22Rv1 (cell line): ENCODE measurements around the gene TP53TG5.

ENCODE experiments used
- H3K27ac ChIP-seq: fragments of 450-650 bp; 2 replicates; pipeline ENCODE4 v1.5.1; 2017
- ZFX ChIP-seq: fragments of 450-650 bp; IDR thresholded peaks from 2 replicates; pipeline ENCODE4 v1.6.1; 2017; ENCODE audit warnings: antibody characterized with exemption, borderline replicate concordance
- TF ChIP-seq, protein P1 (sequence below): fragments of 450-650 bp; IDR thresholded peaks from 2 replicates; pipeline ENCODE4 v1.5.1; 2017; ENCODE audit warnings: mild to moderate bottlenecking

TP53TG5 gene

DNA sequence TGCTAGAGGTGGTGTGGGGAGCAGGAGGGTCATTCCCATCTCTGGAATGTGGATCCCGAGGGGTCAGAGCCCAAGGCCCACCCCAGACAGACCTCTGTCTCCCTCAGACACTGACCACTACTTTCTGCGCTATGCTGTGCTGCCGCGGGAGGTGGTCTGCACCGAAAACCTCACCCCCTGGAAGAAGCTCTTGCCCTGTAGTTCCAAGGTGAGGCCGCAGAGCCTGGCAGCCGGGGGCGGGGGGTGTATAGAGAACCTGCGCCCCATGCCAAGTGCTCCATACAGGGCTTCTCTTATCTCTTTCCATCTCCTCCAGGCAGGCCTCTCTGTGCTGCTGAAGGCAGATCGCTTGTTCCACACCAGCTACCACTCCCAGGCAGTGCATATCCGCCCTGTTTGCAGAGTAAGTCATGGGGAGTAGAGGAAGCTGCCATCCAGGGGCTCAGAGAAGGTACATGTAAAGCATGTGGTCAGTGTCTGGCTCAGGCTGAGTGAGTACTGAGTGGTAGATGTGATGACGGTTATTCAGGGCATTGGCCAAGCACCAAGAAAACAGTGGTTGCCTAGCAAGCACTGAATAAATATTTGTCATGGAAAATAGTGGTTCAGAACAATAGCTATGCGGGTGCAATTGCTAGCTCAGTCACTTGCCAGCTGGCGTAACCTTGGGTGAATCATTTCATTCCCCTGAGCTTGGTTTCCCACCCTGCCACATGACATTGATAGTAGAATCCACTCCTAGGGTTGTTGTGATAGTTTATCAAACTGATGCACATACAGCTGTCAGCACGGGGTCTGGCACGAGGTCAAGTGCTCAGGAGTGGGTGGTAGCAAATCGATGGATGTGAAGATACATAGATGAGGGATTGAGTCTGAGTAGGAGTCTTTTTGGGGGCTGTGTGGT is 41.3 kb upstream of the TP53TG5 start:
- no peak for TF ChIP-seq ZFX
- TF ChIP-seq, protein P1, sequence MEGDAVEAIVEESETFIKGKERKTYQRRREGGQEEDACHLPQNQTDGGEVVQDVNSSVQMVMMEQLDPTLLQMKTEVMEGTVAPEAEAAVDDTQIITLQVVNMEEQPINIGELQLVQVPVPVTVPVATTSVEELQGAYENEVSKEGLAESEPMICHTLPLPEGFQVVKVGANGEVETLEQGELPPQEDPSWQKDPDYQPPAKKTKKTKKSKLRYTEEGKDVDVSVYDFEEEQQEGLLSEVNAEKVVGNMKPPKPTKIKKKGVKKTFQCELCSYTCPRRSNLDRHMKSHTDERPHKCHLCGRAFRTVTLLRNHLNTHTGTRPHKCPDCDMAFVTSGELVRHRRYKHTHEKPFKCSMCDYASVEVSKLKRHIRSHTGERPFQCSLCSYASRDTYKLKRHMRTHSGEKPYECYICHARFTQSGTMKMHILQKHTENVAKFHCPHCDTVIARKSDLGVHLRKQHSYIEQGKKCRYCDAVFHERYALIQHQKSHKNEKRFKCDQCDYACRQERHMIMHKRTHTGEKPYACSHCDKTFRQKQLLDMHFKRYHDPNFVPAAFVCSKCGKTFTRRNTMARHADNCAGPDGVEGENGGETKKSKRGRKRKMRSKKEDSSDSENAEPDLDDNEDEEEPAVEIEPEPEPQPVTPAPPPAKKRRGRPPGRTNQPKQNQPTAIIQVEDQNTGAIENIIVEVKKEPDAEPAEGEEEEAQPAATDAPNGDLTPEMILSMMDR, result no peak
- H3K27ac ChIP-seq, result peak overlapping the region; percentile 48

DNA sequence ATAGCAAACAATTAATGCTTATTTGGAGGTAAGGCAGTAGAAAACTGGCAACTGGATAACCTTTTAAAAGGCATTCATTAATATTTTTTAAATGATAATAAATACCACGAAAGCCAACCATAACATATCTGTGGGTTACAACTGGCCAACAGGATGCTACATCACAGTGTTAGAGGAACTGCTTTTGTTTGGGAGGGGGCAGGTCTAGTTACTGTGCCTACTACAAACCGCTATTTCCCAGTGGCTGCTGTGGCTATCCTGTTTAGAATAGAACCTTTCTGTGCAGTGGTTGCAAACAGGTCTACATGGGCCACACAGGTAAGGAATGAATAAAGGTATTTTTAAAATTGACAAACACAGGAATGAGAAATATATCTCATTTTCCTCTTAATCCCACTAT is 38.8 kb upstream of the TP53TG5 start:
- TF ChIP-seq, protein P1, result no peak
- TF ChIP-seq ZFX, result no peak
- H3K27ac ChIP-seq, result no peak overlapping the region

DNA sequence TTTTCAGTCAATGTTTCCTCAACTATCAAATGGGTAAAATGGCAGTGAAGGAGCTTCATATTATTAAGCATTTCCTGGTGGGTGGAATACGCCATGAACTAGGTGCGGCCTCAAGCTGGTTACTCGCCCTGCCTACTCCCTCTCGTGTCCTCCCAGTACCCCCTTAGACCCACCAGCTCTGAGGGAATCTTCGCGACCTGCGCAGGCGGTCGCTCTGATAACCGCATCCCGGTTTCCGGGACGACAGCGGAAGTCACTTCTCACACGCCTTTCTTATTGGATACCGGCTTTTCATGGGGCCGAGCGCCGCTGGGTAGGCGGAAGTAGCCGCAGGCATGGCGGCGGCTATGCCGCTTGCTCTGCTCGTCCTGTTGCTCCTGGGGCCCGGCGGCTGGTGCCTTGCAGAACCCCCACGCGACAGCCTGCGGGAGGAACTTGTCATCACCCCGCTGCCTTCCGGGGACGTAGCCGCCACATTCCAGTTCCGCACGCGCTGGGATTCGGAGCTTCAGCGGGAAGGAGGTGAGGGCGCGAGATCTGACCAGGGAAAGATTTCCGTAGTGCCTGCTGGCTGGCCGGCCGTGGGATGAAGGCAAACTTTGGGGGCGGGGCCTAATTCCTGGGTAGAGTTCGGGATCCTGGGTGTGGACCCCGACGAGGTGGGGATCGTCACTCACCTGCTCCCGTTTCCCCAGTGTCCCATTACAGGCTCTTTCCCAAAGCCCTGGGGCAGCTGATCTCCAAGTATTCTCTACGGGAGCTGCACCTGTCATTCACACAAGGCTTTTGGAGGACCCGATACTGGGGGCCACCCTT is 37.9 kb upstream of the TP53TG5 start, which contains the start of gene PIGT:
Gene PIGT, plus strand, starts transcription at position 320 of the 816 bp plus-strand sequence. Its CDS starts 16 bp downstream, at position 336.
- H3K27ac ChIP-seq, result peak within 1 kb of the TSS; percentile 52
- TF ChIP-seq ZFX, result no peak
- TF ChIP-seq, protein P1, result no peak

DNA sequence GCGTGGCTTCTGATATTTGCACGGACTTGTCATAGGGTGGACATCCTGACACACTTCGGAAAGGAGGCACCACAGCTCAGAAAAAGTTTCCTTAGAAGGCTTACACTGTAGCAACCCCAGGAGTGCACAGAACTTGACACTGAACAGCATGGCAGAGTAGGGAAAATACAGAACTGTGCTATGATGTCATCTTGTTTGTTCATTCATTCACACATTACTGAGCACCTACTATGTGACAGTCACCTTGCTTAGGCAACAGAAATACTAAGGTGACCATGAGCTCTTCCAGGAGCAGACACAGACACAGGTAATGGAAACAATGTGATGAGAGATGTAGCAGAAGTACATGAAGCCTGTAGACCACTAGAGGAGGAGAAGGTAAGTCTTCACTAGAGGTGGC is 35.4 kb upstream of the TP53TG5 start:
- no peak for TF ChIP-seq ZFX
- TF ChIP-seq, protein P1, result no peak
- H3K27ac ChIP-seq, result no peak overlapping the region

DNA sequence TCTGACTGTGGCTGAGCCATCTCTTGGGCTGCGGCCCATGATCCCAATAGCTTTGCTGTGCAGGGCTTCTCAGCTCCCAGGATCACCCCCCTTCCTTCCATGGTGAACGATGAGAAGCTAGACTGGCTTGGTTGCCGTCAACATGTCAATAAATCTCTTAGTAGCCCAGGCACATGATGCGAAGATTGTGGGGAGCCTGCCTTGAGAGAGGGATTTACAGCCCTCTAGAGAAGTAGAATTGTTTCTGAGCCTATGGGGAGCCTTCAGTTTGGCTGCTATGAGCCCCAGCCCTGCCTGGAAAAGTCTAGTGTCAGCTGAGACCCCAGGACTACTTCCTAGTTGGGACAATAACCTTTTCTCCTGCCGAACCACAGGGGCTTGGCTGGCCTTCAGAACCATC is 34.5 kb upstream of the TP53TG5 start:
- no peak overlapping the region for H3K27ac ChIP-seq
- no peak for TF ChIP-seq ZFX
- TF ChIP-seq, protein P1, result no peak

DNA sequence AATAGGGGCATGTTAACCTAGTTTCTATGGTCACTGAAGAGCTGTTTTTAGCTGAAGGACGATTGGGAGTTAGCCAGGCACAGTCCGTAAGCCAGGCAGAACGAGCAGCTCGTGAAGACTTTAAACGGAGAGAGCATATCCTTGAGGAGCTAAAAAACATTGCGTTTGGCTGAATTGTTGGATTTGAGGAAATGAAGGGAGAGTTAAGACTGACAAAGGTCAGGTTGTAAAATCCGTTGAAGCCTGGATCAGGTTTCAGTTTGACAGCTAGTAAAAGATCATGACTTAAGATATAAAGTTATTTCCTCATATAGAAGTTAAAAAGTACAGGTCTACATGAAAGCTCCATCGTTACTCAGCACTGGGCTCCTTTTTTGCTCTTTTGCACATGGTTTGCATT is 32.8 kb upstream of the TP53TG5 start:
- TF ChIP-seq, protein P1, result no peak
- no peak for TF ChIP-seq ZFX
- peak overlapping the region; percentile 17 for H3K27ac ChIP-seq
